Upper lobe of left lung (tissue), 4 donors: ENCODE measurements around the gene ADIPOR2.

Experiments
- CTCF ChIP-seq, 6 experiments: fragments of 450-650 bp in 4 of 6; fragments of 200-600 bp in 2 of 6; sonication (generic) in 2 of 6; IDR thresholded peaks; one replicate each; pipeline ENCODE4 v1.5.1; 2016 to 2019; ENCODE audit warnings: antibody characterized with exemption in 6 of 6
- POLR2A ChIP-seq, 4 donors: fragments of 450-650 bp; IDR thresholded peaks; one replicate each; pipeline ENCODE4 v1.5.1; 2016 to 2017; ENCODE audit warnings: antibody characterized with exemption in 4 of 4, mild to moderate bottlenecking in 2 of 4
- POLR2AphosphoS5 ChIP-seq, 2 donors: sonication (generic); formaldehyde crosslinking; IDR thresholded peaks; one replicate each; pipeline ENCODE4 v1.5.1; 2017; ENCODE audit warnings: antibody characterized with exemption in 2 of 2

- TF ChIP-seq CTCF (IDR thresholded peaks at IDR 0.05), result no peak
- no peak for TF ChIP-seq POLR2AphosphoS5 (IDR thresholded peaks at IDR 0.05)
- no peak for TF ChIP-seq POLR2A (IDR thresholded peaks at IDR 0.05)
Measured at GRCh38 chr12:1830401-1830845, 139.6 kb downstream of the ADIPOR2 start.
